K562 (cell line): Measurements from ENCODE around the gene SYT17. TPM values are rescaled to one million over a fixed set of nuclear protein-coding genes. Genes with fewer than 3 reads are reported as not detected.

Experiments used
- ATAC-seq: fragments of 200-7000 bp; cut with Tn5 transposase; 3 replicates; pipeline ENCODE4 v1.9.1; 2020; ENCODE audit warnings: moderate library complexity
- BruUV-seq: library from RNA; stranded (reverse); fragments of 400-500 nt; replicated peaks from 2 replicates; lab custom pipeline; 2021; lab: Mats Ljungman, UMichigan
- CTCF ChIA-PET: fragments of 300-600 bp; formaldehyde crosslinking; extraction: SDS; loops from one replicate; lab custom pipeline; 2021; ENCODE audit warnings: low intra/inter-chr PET ratio; lab: Yijun Ruan, JAX
- POLR2A ChIA-PET: fragments of 300-600, 350-650 bp; sonication (Branson Sonifier 250); formaldehyde crosslinking; extraction: SDS; loops from one replicate; lab custom pipeline; 2021; ENCODE audit warnings: antibody characterized with exemption, inconsistent platforms; lab: Yijun Ruan, JAX
- DNase-seq, 4 experiments: peaks; one replicate each; pipeline versions ENCODE4 v3.0.0 to v3.0.0-alpha.2; 2011 to 2018; ENCODE audit warnings: low spot score in 3 of 4, mixed read lengths in 3 of 4; ENCODE audit errors: extremely low read depth in 1 of 4
- FAIRE-seq: peaks from 2 replicates; lab custom pipeline; 2011; peaks lifted over from hg19 to GRCh38; lab: Jason Lieb, UNC
- H2AFZ ChIP-seq: 2 replicates; pipeline ENCODE4 v1.6.0; 2011; ENCODE audit warnings: low read depth, low read length, control low read depth, inconsistent platforms
- H3K27ac ChIP-seq: fragments of 200-600 bp; 3 replicates; pipeline ENCODE4 v1.8.0; 2011; ENCODE audit warnings: low read depth, mild to moderate bottlenecking, control low read depth, inconsistent platforms, low read length, moderate library complexity, mixed read lengths; ENCODE audit errors: extremely low read depth
- H3K27me3 ChIP-seq, 2 experiments: fragments of 300-600 bp in 1 of 2; 2 replicates in 1 of 2; 3 replicates in 1 of 2; pipeline versions ENCODE4 v1.6.0 to v1.8.0; 2011; ENCODE audit warnings: inconsistent platforms in 2 of 2, low read length in 2 of 2, mild to moderate bottlenecking in 1 of 2, mixed read lengths in 1 of 2, moderate library complexity in 1 of 2; ENCODE audit not compliant: control insufficient read depth in 2 of 2, insufficient read depth in 2 of 2
- H3K36me3 ChIP-seq: fragments of 300-600 bp; 3 replicates; pipeline ENCODE4 v1.8.0; 2011; ENCODE audit warnings: mild to moderate bottlenecking, low read length, inconsistent platforms; ENCODE audit not compliant: control insufficient read depth, insufficient read depth
- H3K4me1 ChIP-seq, 2 experiments: fragments of 200-600 bp in 1 of 2; replicated peaks in 1 of 2; 2 replicates in 1 of 2; 3 replicates in 1 of 2; pipeline versions ENCODE4 v1.5.1 to v1.8.0; 2011; ENCODE audit warnings: inconsistent platforms in 2 of 2, low read length in 2 of 2, mild to moderate bottlenecking in 1 of 2, mixed read lengths in 1 of 2, moderate library complexity in 1 of 2; ENCODE audit not compliant: control insufficient read depth in 2 of 2, insufficient read depth in 2 of 2
- H3K4me2 ChIP-seq: 2 replicates; pipeline ENCODE4 v1.6.1; 2011; ENCODE audit warnings: low read length, control low read depth, inconsistent platforms, mixed read lengths; ENCODE audit not compliant: insufficient read depth
- H3K4me3 ChIP-seq: fragments of 200-600 bp; sonication (generic), shearing (Covaris generic); 2 replicates; pipeline ENCODE4 v1.5.1; 2016; ENCODE audit warnings: control low read depth, inconsistent platforms
- H3K79me2 ChIP-seq: fragments of 200-600 bp; 3 replicates; pipeline ENCODE4 v1.8.0; 2011; ENCODE audit warnings: low read length, inconsistent platforms; ENCODE audit not compliant: control insufficient read depth, insufficient read depth
- H3K9ac ChIP-seq, 2 experiments: 2 replicates each; pipeline versions ENCODE4 v1.6.0 to v1.6.1; 2011; ENCODE audit warnings: low read depth in 2 of 2, low read length in 2 of 2, control low read depth in 1 of 2, inconsistent platforms in 1 of 2, mild to moderate bottlenecking in 1 of 2, mixed read lengths in 1 of 2; ENCODE audit not compliant: insufficient read depth in 1 of 2
- H3K9me1 ChIP-seq: one replicate; pipeline ENCODE4 v1.6.0; 2011; ENCODE audit warnings: inconsistent platforms, mild to moderate bottlenecking, low read length, moderate library complexity; ENCODE audit not compliant: control insufficient read depth, insufficient read depth
- H3K9me3 ChIP-seq: replicated peaks from 2 replicates; pipeline ENCODE4 v1.5.1; 2011; ENCODE audit warnings: low read depth, low read length, inconsistent platforms; ENCODE audit not compliant: control insufficient read depth, insufficient read depth
- H4K20me1 ChIP-seq: replicated peaks from 2 replicates; pipeline ENCODE4 v1.6.1; 2011; ENCODE audit warnings: low read length, inconsistent platforms, mixed read lengths; ENCODE audit not compliant: control insufficient read depth, insufficient read depth
- FUS ChIP-seq: fragments of 200-400 bp; formaldehyde crosslinking; optimal IDR thresholded peaks from 2 replicates; pipeline ENCODE3; 2017; ENCODE audit warnings: low read depth, low read length
- HES1 ChIP-seq: fragments of 450-650 bp; IDR thresholded peaks from 2 replicates; pipeline ENCODE4 v1.6.1; 2016; ENCODE audit warnings: low read depth, mild to moderate bottlenecking, moderate library complexity
- NELFE ChIP-seq: IDR thresholded peaks from 2 replicates; pipeline ENCODE4 v1.6.1; 2011; ENCODE audit warnings: mild to moderate bottlenecking; ENCODE audit not compliant: insufficient read depth, insufficient read length
- ZFP91 ChIP-seq: sonication (generic); formaldehyde crosslinking; IDR thresholded peaks from 2 replicates; pipeline ENCODE4 v1.8.0; 2022; ENCODE audit warnings: mild to moderate bottlenecking, missing genetic modification reagents
- ZNF12 ChIP-seq: sonication (generic); formaldehyde crosslinking; IDR thresholded peaks from 2 replicates; pipeline ENCODE4 v1.4.0; 2020; ENCODE audit warnings: mild to moderate bottlenecking, missing genetic modification reagents
- ZNF174 ChIP-seq: fragments of 250-450 bp; sonication (Bioruptor Pico); IDR thresholded peaks from 2 replicates; pipeline ENCODE4 v1.4.0; 2020; ENCODE audit warnings: mild to moderate bottlenecking
- ZNF217 ChIP-seq: sonication (generic); formaldehyde crosslinking; IDR thresholded peaks from 2 replicates; pipeline ENCODE4 v1.8.0; 2022; ENCODE audit warnings: mild to moderate bottlenecking, missing genetic modification reagents
- WGBS: fragments of 100-300 bp; shearing (Covaris generic); methylation state at CpG from one replicate; pipeline ENCODE4 v1.1.6; 2016; ENCODE audit warnings: low coverage, mixed read lengths; ENCODE audit not compliant: insufficient coverage; ENCODE audit errors: missing lambda C conversion rate; 5-methylcytosine and 5-hydroxymethylcytosine counted together
- in situ Hi-C: fragments of 300-500 bp; cut with MboI; formaldehyde crosslinking; loops from 4 replicates; pipeline ENCODE4 v1.15.0; 2018; ENCODE audit warnings: inconsistent platforms, mixed read lengths
- intact Hi-C: fragments of 100-400 bp; cut with micrococcal nuclease; formaldehyde crosslinking; loops from 2 replicates; pipeline ENCODE4 v1.14.2; 2022
- polyA plus RNA-seq, 8 experiments: library from polyadenylated mRNA; depleted of rRNA in 4 of 8; stranded (reverse) in 5 of 8; unstranded in 3 of 8; fragments of >200 nt; fragmentation: Nextera tagmentation in 2 of 8; fragmentation: Illumina TruSeq in 1 of 8; extraction: Ambion mirVana in 2 of 8; extraction: Trizol in 1 of 8; gene quantifications; 2 replicates each; pipeline versions ENCODE4 v1.2.1 to v1.2.3, GENCODE V29; 2011 to 2014; ENCODE audit warnings: inconsistent platforms in 1 of 8, missing spikeins in 1 of 8
- total RNA-seq, 7 experiments: library from RNA; depleted of rRNA in 6 of 7; stranded (reverse); fragments of >200 nt in 6 of 7; fragmentation: Illumina TruSeq in 2 of 7; extraction: Trizol in 2 of 7; gene quantifications; 2 replicates each; pipeline versions ENCODE4 v1.2.1 to v1.2.3, GENCODE V29; 2011 to 2021; ENCODE audit warnings: low replicate concordance in 1 of 7

The SYT17 gene
- total and polyA plus RNA-seq, 9 of the 15 experiments (the other 6 are each of a cell fraction or from before 2014, with no cell fraction given) = not detected

GRCh38 chr16:19254611-19255010, 86.6 kb downstream of the SYT17 start:
- 1% methylated on average over 4 of the region's 4 CpGs for WGBS
- TF ChIP-seq HES1 (no peak), ZFP91 (CRISPR knock-in tag) (no peak), FUS (no peak), ZNF217 (CRISPR knock-in tag) (no peak), ZNF174 (CRISPR knock-in tag) (no peak), NELFE (no peak), ZNF12 (CRISPR knock-in tag) (no peak)
- DNase-seq = no peak
- H3K79me2 ChIP-seq = no peaks in the 10 kb centered on the region
- peaks cover 6 to 32% of the 10 kb centered on the region in 2 experiments; a peak in 3 of 5 replicates for H3K27me3 ChIP-seq
- H3K4me3 ChIP-seq = no peak overlapping the region
- H3K4me2 ChIP-seq = no peak overlapping the region
- no peaks in the 10 kb centered on the region for H3K4me1 ChIP-seq
- POLR2A ChIA-PET = interaction anchor here (0.8 to 1.1 kb wide), 4 partner anchors 9 to 52 kb away, joined by 3 read pairs; no protein-coding TSS in a partner anchor
- no peak overlapping the region for H3K27ac ChIP-seq
- no peaks in the 10 kb centered on the region for H3K9me3 ChIP-seq
- CTCF ChIA-PET = interaction anchor here (0.6 kb wide), 1 partner anchor 121 kb away, joined by 3 read pairs; no protein-coding TSS in a partner anchor
- FAIRE-seq = no peak
- H3K9ac ChIP-seq = no peak overlapping the region
- H3K9me1 ChIP-seq = no peaks in the 10 kb centered on the region
- BruUV-seq = no TSS peak
- H3K36me3 ChIP-seq = no peaks in the 10 kb centered on the region
- intact Hi-C loops = no loop called here
- H2AFZ ChIP-seq = no peak overlapping the region
- ATAC-seq = no peak
- in situ Hi-C loops = no loop called here
- H4K20me1 ChIP-seq = no peaks in the 10 kb centered on the region
